Astrocyte (in vitro differentiated cells and primary cell): ENCODE data around the gene NRN1L. TPM values are rescaled to one million over a fixed set of nuclear protein-coding genes. Genes with fewer than 3 reads are reported as not detected.

Experiments used
- DNase-seq: peaks from one replicate; pipeline ENCODE4 v3.0.0-alpha.2; 2010; ENCODE audit warnings: low read depth
- FAIRE-seq: peaks from 2 replicates; lab custom pipeline; 2011; peaks lifted over from hg19 to GRCh38; lab: Jason Lieb, UNC
- H2AFZ ChIP-seq: 2 replicates; pipeline ENCODE4 v1.6.0; 2012; ENCODE audit warnings: low read depth, low read length, inconsistent platforms
- H3K27ac ChIP-seq: 2 replicates; pipeline ENCODE4 v1.5.1; 2011; ENCODE audit warnings: low read depth, low read length, inconsistent platforms
- H3K27me3 ChIP-seq: 2 replicates; pipeline ENCODE4 v1.6.0; 2011; ENCODE audit warnings: low read length, inconsistent platforms; ENCODE audit not compliant: insufficient read depth
- H3K36me3 ChIP-seq: 2 replicates; pipeline ENCODE4 v1.5.1; 2011; ENCODE audit warnings: low read length, inconsistent platforms; ENCODE audit not compliant: insufficient read depth
- H3K4me1 ChIP-seq: 2 replicates; pipeline ENCODE4 v1.5.1; 2011; ENCODE audit warnings: low read length, inconsistent platforms; ENCODE audit not compliant: insufficient read depth
- H3K4me2 ChIP-seq: 2 replicates; pipeline ENCODE4 v1.6.0; 2012; ENCODE audit warnings: low read length, inconsistent platforms
- H3K4me3 ChIP-seq: 2 replicates; pipeline ENCODE4 v1.5.1; 2011; ENCODE audit warnings: low read depth, mild to moderate bottlenecking, low read length, inconsistent platforms; ENCODE audit not compliant: insufficient read depth
- H3K79me2 ChIP-seq: 2 replicates; pipeline ENCODE4 v1.6.0; 2012; ENCODE audit warnings: mild to moderate bottlenecking, low read length, inconsistent platforms; ENCODE audit not compliant: insufficient read depth
- H3K9ac ChIP-seq: 2 replicates; pipeline ENCODE4 v1.6.0; 2012; ENCODE audit warnings: mild to moderate bottlenecking, low read length, inconsistent platforms
- H3K9me3 ChIP-seq: 2 replicates; pipeline ENCODE4 v1.5.1; 2012; ENCODE audit warnings: low read depth, mild to moderate bottlenecking, low read length, inconsistent platforms; ENCODE audit not compliant: insufficient read depth
- H4K20me1 ChIP-seq: 2 replicates; pipeline ENCODE4 v1.6.0; 2012; ENCODE audit warnings: low read length, inconsistent platforms; ENCODE audit not compliant: insufficient read depth
- H3K27ac Mint-ChIP-seq: one replicate; pipeline ENCODE4 v1.8.0; 2021; ENCODE audit warnings: mild to moderate bottlenecking, mixed read lengths; ENCODE audit not compliant: unreplicated experiment
- H3K27me3 Mint-ChIP-seq: one replicate; pipeline ENCODE4 v1.8.0; 2021; ENCODE audit warnings: low read depth, mixed read lengths; ENCODE audit not compliant: unreplicated experiment
- H3K36me3 Mint-ChIP-seq: one replicate; pipeline ENCODE4 v1.8.0; 2021; ENCODE audit warnings: low read depth, mixed read lengths; ENCODE audit not compliant: unreplicated experiment
- H3K4me1 Mint-ChIP-seq: one replicate; pipeline ENCODE4 v1.8.0; 2021; ENCODE audit warnings: low read depth, mixed read lengths; ENCODE audit not compliant: unreplicated experiment
- H3K4me3 Mint-ChIP-seq: one replicate; pipeline ENCODE4 v1.8.0; 2021; ENCODE audit warnings: mild to moderate bottlenecking, moderate library complexity, mixed read lengths; ENCODE audit not compliant: unreplicated experiment
- H3K9me3 Mint-ChIP-seq: one replicate; pipeline ENCODE4 v1.8.0; 2021; ENCODE audit warnings: mild to moderate bottlenecking, mixed read lengths; ENCODE audit not compliant: unreplicated experiment
- EZH2 ChIP-seq: IDR thresholded peaks from 2 replicates; pipeline ENCODE4 v1.6.1; 2012; ENCODE audit warnings: mild to moderate bottlenecking, low read length, inconsistent platforms; ENCODE audit not compliant: insufficient read depth
- total RNA-seq: library from RNA; stranded (reverse); gene quantifications from 2 replicates; pipeline ENCODE4 v1.2.1, GENCODE V29; 2021
- TF ChIP-seq, protein P1 (sequence below): IDR thresholded peaks from 2 replicates; pipeline ENCODE4 v1.5.1; 2011; ENCODE audit warnings: low read depth, mild to moderate bottlenecking, inconsistent platforms, low read length, moderate library complexity; ENCODE audit not compliant: insufficient read depth

The NRN1L gene
- total RNA-seq, 1 donor from 2014 or later: 0.82 TPM

DNA sequence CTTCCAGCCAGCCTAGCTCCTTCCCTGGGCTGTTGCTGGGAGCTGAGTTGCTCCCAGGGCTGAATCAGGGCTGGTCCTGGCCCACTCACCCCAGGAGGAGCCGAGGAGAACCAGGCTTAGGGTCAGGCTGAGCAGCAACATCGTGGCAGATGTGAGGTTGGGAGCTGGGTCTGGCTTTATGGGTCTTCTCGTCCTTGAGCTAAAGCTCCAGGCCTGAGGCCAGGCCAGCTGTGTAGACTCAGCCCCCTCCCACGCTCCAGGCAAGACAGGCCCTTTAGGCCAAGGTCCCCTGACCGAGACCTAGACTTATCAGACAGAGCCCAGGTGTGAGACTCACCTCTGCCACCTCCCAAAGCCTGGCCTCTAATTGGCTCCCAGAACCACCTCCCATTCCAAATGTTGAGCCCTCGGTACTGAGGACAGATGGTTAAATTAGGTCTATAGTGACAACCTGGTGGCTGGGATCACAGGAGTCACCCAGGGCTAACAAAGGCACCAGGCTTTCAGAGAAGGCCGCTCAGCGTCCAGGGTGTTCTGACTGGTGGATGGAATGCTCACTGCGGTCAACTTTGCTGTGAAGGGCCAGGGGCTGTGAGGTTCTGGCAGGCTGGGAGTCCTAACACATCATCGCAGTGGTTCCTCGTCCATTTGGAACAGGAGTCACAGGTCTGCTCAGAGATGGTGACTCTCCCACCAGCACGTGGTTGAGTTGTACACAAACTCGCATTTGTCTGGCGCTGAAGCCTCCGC is 47.2 kb downstream of the NRN1L start, which contains the start of gene CTRL:
Gene CTRL, minus strand, starts transcription at position 151 of the 750 bp plus-strand sequence. Its CDS starts 10 bp downstream, at position 141.
- peaks cover 10% of the 10 kb centered on the region for H3K4me1 Mint-ChIP-seq
- TF ChIP-seq EZH2: no peak
- TF ChIP-seq, protein P1, sequence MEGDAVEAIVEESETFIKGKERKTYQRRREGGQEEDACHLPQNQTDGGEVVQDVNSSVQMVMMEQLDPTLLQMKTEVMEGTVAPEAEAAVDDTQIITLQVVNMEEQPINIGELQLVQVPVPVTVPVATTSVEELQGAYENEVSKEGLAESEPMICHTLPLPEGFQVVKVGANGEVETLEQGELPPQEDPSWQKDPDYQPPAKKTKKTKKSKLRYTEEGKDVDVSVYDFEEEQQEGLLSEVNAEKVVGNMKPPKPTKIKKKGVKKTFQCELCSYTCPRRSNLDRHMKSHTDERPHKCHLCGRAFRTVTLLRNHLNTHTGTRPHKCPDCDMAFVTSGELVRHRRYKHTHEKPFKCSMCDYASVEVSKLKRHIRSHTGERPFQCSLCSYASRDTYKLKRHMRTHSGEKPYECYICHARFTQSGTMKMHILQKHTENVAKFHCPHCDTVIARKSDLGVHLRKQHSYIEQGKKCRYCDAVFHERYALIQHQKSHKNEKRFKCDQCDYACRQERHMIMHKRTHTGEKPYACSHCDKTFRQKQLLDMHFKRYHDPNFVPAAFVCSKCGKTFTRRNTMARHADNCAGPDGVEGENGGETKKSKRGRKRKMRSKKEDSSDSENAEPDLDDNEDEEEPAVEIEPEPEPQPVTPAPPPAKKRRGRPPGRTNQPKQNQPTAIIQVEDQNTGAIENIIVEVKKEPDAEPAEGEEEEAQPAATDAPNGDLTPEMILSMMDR: peak; percentile 14
- peaks cover 30% of the 10 kb centered on the region for H4K20me1 ChIP-seq
- H3K27me3 ChIP-seq: no peaks in the 10 kb centered on the region
- H3K27me3 Mint-ChIP-seq: no peaks in the 10 kb centered on the region
- peak within 1 kb of the TSS; percentile 8 for H3K4me3 Mint-ChIP-seq
- peaks cover 16% of the 10 kb centered on the region for H3K4me1 ChIP-seq
- H3K36me3 Mint-ChIP-seq: peaks cover 19% of the 10 kb centered on the region
- H3K27ac ChIP-seq: no peak within 1 kb of the TSS
- no peaks in the 10 kb centered on the region for H3K9me3 Mint-ChIP-seq
- peaks cover 3% of the 10 kb centered on the region for H3K36me3 ChIP-seq
- no peak within 1 kb of the TSS for H3K4me2 ChIP-seq
- H3K9ac ChIP-seq: no peak within 1 kb of the TSS
- no peak for DNase-seq
- H2AFZ ChIP-seq: no peak within 1 kb of the TSS
- H3K9me3 ChIP-seq: no peaks in the 10 kb centered on the region
- H3K79me2 ChIP-seq: no peaks in the 10 kb centered on the region
- no peak for FAIRE-seq
- H3K27ac Mint-ChIP-seq: peak within 1 kb of the TSS; percentile 53
- no peak within 1 kb of the TSS for H3K4me3 ChIP-seq

DNA sequence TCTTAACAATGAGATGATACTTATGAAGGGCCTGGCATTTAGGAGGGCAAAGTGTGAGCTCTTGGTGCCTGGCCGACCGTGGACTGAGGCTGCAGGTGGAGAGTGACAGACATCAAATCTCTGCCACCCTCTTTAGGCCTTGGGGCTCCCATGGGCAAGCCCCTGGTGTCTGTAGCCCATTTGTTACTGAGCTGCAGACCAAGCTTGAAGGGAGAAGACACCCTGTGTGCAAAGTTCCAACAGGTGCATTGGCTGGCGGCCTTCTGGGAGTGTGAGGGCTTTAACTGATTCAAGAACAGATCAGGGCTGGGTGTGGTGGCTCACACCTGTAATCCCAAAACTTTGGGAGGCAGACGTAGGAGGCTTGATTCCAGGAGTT is 47.8 kb downstream of the NRN1L start:
- no peak for DNase-seq
- no peak overlapping the region for H3K9ac ChIP-seq
- H3K4me1 Mint-ChIP-seq: peaks cover 15% of the 10 kb centered on the region
- no peak overlapping the region for H2AFZ ChIP-seq
- peak overlapping the region; percentile 53 for H3K27ac Mint-ChIP-seq
- H3K27ac ChIP-seq: no peak overlapping the region
- no peaks in the 10 kb centered on the region for H3K9me3 Mint-ChIP-seq
- peaks cover 24% of the 10 kb centered on the region for H4K20me1 ChIP-seq
- H3K4me3 ChIP-seq: no peak overlapping the region
- H3K27me3 ChIP-seq: no peaks in the 10 kb centered on the region
- H3K9me3 ChIP-seq: no peaks in the 10 kb centered on the region
- H3K36me3 ChIP-seq: peaks cover 3% of the 10 kb centered on the region
- peak overlapping the region; percentile 8 for H3K4me3 Mint-ChIP-seq
- H3K4me2 ChIP-seq: no peak overlapping the region
- H3K79me2 ChIP-seq: peaks cover 6% of the 10 kb centered on the region
- TF ChIP-seq, protein P1: no peak
- no peak for TF ChIP-seq EZH2
- peaks cover 19% of the 10 kb centered on the region for H3K36me3 Mint-ChIP-seq
- H3K4me1 ChIP-seq: peaks cover 21% of the 10 kb centered on the region
- FAIRE-seq: no peak
- H3K27me3 Mint-ChIP-seq: no peaks in the 10 kb centered on the region

DNA sequence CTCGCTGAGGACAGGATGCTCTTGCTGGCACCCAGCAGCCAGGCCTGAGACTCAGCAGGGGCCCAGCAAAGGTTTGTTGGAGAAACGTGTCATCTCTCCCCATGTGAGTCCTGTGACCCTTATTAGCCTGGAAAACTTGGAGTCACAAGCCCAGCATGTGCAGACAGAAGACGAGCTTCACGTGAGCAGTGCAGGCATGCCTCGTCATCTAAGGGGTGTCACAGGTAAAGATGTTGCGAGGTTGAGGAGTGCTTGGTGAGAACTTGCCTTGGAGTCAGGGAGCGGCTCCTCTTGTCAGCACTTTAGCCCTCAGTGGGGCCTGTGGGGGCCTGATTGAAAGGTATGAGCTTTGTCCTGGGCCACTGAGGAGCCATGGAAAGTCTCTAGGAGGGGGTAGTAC is 49.1 kb downstream of the NRN1L start:
- H3K27me3 ChIP-seq: no peaks in the 10 kb centered on the region
- no peak for FAIRE-seq
- peak overlapping the region; percentile 16 for H3K4me3 Mint-ChIP-seq
- no peak overlapping the region for H2AFZ ChIP-seq
- H3K79me2 ChIP-seq: peaks cover 6% of the 10 kb centered on the region
- no peak for DNase-seq
- H3K36me3 ChIP-seq: peaks cover 3% of the 10 kb centered on the region
- no peak for TF ChIP-seq EZH2
- TF ChIP-seq, protein P1: no peak
- H3K27ac Mint-ChIP-seq: no peak overlapping the region
- H3K4me1 ChIP-seq: peaks cover 22% of the 10 kb centered on the region
- no peak overlapping the region for H3K4me2 ChIP-seq
- H3K36me3 Mint-ChIP-seq: peaks cover 19% of the 10 kb centered on the region
- no peaks in the 10 kb centered on the region for H3K9me3 Mint-ChIP-seq
- peaks cover 10% of the 10 kb centered on the region for H4K20me1 ChIP-seq
- H3K9ac ChIP-seq: no peak overlapping the region
- no peaks in the 10 kb centered on the region for H3K9me3 ChIP-seq
- peaks cover 15% of the 10 kb centered on the region for H3K4me1 Mint-ChIP-seq
- no peaks in the 10 kb centered on the region for H3K27me3 Mint-ChIP-seq
- no peak overlapping the region for H3K4me3 ChIP-seq
- H3K27ac ChIP-seq: no peak overlapping the region
